Peyer's patch (tissue), 4 donors: ENCODE results near the gene WNT10A.

ENCODE experiments used
- POLR2A ChIP-seq, 2 donors: fragments of 450-650 bp; IDR thresholded peaks; one replicate each; pipeline ENCODE4 v1.5.1; 2017; ENCODE audit warnings: antibody characterized with exemption in 2 of 2, mild to moderate bottlenecking in 2 of 2, moderate library complexity in 2 of 2
- TF ChIP-seq, protein P1 (sequence below), 6 experiments: fragments of 450-650 bp in 4 of 6; fragments of 200-600 bp in 2 of 6; sonication (generic) in 1 of 6; IDR thresholded peaks; one replicate each; pipeline ENCODE4 v1.5.1; 2017 to 2019; ENCODE audit warnings: antibody characterized with exemption in 6 of 6, mild to moderate bottlenecking in 3 of 6, moderate library complexity in 1 of 6

DNA sequence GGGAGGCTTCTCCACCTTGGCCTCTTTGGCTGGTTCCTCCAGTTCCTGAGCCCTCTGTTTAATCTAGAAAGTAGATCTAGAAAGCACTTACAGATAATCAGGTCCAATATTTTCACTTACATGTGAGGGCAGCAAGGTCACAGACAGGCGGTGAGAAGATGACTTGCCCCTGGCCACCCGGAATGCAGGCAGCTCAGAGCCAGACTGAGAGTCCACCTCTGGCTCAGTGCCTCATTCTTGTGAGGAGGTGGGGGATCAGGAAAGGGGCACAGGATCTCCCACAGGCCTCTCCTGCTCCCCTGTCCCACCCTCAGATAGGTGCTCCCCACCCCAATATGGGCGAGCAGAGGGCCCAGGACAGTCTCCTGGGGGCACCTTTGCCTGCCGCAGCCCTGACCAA, 15.3 kb upstream of the WNT10A start:
- TF ChIP-seq, protein P1, sequence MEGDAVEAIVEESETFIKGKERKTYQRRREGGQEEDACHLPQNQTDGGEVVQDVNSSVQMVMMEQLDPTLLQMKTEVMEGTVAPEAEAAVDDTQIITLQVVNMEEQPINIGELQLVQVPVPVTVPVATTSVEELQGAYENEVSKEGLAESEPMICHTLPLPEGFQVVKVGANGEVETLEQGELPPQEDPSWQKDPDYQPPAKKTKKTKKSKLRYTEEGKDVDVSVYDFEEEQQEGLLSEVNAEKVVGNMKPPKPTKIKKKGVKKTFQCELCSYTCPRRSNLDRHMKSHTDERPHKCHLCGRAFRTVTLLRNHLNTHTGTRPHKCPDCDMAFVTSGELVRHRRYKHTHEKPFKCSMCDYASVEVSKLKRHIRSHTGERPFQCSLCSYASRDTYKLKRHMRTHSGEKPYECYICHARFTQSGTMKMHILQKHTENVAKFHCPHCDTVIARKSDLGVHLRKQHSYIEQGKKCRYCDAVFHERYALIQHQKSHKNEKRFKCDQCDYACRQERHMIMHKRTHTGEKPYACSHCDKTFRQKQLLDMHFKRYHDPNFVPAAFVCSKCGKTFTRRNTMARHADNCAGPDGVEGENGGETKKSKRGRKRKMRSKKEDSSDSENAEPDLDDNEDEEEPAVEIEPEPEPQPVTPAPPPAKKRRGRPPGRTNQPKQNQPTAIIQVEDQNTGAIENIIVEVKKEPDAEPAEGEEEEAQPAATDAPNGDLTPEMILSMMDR (IDR thresholded peaks at IDR 0.05), result no peak
- TF ChIP-seq POLR2A (IDR thresholded peaks at IDR 0.05), result no peak
